Neural cell (in vitro differentiated cells): ENCODE measurements around the gene HMGXB4. TPM values are rescaled to one million over a fixed set of nuclear protein-coding genes. Genes with fewer than 3 reads are reported as not detected.

ENCODE experiments used
- H2AFZ ChIP-seq: fragments of 200-600, 300-800 bp; sonication (generic), shearing (Covaris generic); 2 replicates; pipeline ENCODE4 v1.6.0; 2014; ENCODE audit warnings: low read depth, mild to moderate bottlenecking, antibody characterized with exemption, low read length, moderate library complexity
- H3F3A ChIP-seq: fragments of 200-600 bp; shearing (Covaris generic); 2 replicates; pipeline ENCODE4 v1.6.1; 2016; ENCODE audit warnings: mild to moderate bottlenecking, moderate library complexity, mixed read lengths, antibody characterized with exemption, low read length; ENCODE audit not compliant: insufficient read depth, poor library complexity, severe bottlenecking
- H3K27ac ChIP-seq: fragments of 200-600, 300-800 bp; sonication (generic), shearing (Covaris generic); 2 replicates; pipeline ENCODE4 v1.5.1; 2014; ENCODE audit warnings: mild to moderate bottlenecking, low read length, moderate library complexity
- H3K27me3 ChIP-seq: fragments of 300-800, 200-600 bp; sonication (generic), shearing (Covaris generic); 2 replicates; pipeline ENCODE4 v1.6.0; 2014; ENCODE audit warnings: mild to moderate bottlenecking, low read depth, low read length, moderate library complexity; ENCODE audit not compliant: insufficient read depth
- H3K36me3 ChIP-seq: fragments of 300-800, 200-600 bp; sonication (generic), shearing (Covaris generic); 2 replicates; pipeline ENCODE4 v1.5.1; 2014; ENCODE audit warnings: mild to moderate bottlenecking, antibody characterized with exemption, low read length, moderate library complexity; ENCODE audit not compliant: insufficient read depth
- H3K4me2 ChIP-seq: fragments of 300-800, 200-600 bp; sonication (generic), shearing (Covaris generic); 2 replicates; pipeline ENCODE4 v1.6.0; 2014; ENCODE audit warnings: mild to moderate bottlenecking, low read length
- H3K4me3 ChIP-seq: fragments of 300-800, 200-600 bp; sonication (generic), shearing (Covaris generic); 2 replicates; pipeline ENCODE4 v1.5.1; 2014; ENCODE audit warnings: mild to moderate bottlenecking, low read length, moderate library complexity
- H3K79me2 ChIP-seq: fragments of 200-600 bp; shearing (Covaris generic); replicated peaks from 2 replicates; pipeline ENCODE4 v1.6.0; 2014; ENCODE audit warnings: mild to moderate bottlenecking, low read length, moderate library complexity; ENCODE audit not compliant: insufficient read depth
- H3K9ac ChIP-seq: fragments of 300-800, 200-600 bp; sonication (generic), shearing (Covaris generic); 2 replicates; pipeline ENCODE4 v1.6.1; 2016; ENCODE audit warnings: mild to moderate bottlenecking, low read length, mixed read lengths
- H3K9me2 ChIP-seq: fragments of 200-600 bp; shearing (Covaris generic); 2 replicates; pipeline ENCODE4 v1.6.1; 2016; ENCODE audit warnings: mild to moderate bottlenecking, low read length, mixed read lengths; ENCODE audit not compliant: insufficient read depth
- H3K9me3 ChIP-seq: fragments of 200-600, 300-800 bp; sonication (generic), shearing (Covaris generic); 2 replicates; pipeline ENCODE4 v1.6.1; 2016; ENCODE audit warnings: mild to moderate bottlenecking, mixed run types, low read length, moderate library complexity, mixed read lengths
- H4K20me1 ChIP-seq: fragments of 200-600 bp; shearing (Covaris generic); 2 replicates; pipeline ENCODE4 v1.6.1; 2016; ENCODE audit warnings: mild to moderate bottlenecking, mixed run types; ENCODE audit not compliant: insufficient read depth
- CTCF ChIP-seq: fragments of 450-650 bp; IDR thresholded peaks from 2 replicates; pipeline ENCODE4 v1.5.1; 2014; ENCODE audit warnings: antibody characterized with exemption, mild to moderate bottlenecking, moderate library complexity; ENCODE audit not compliant: poor library complexity, severe bottlenecking
- EP300 ChIP-seq: fragments of 450-650 bp; conservative IDR thresholded peaks from 2 replicates; pipeline ENCODE4 v1.6.1; 2014; ENCODE audit warnings: antibody characterized with exemption, mild to moderate bottlenecking, moderate library complexity; ENCODE audit not compliant: poor library complexity, severe bottlenecking
- EZH2 ChIP-seq: fragments of 200-600, 300-800 bp; shearing (Covaris generic), sonication (generic); IDR thresholded peaks from 2 replicates; pipeline ENCODE4 v1.6.1; 2014; ENCODE audit warnings: antibody characterized with exemption, low read length, borderline replicate concordance, mild to moderate bottlenecking; ENCODE audit not compliant: insufficient read depth, poor library complexity, severe bottlenecking
- MXI1 ChIP-seq: fragments of 450-650 bp; conservative IDR thresholded peaks from 2 replicates; pipeline ENCODE4 v1.6.1; 2014; ENCODE audit warnings: antibody characterized with exemption, mild to moderate bottlenecking; ENCODE audit not compliant: poor library complexity, severe bottlenecking
- POLR2AphosphoS5 ChIP-seq: IDR thresholded peaks from 2 replicates; pipeline ENCODE4 v1.6.1; 2012
- RAD21 ChIP-seq: fragments of 450-650 bp; conservative IDR thresholded peaks from 2 replicates; pipeline ENCODE4 v1.6.1; 2014; ENCODE audit warnings: antibody characterized with exemption, mild to moderate bottlenecking, moderate library complexity
- REST ChIP-seq: IDR thresholded peaks from 2 replicates; pipeline ENCODE4 v1.6.1; 2012; ENCODE audit warnings: borderline replicate concordance
- SMC3 ChIP-seq: fragments of 450-650 bp; conservative IDR thresholded peaks from 2 replicates; pipeline ENCODE4 v1.6.1; 2014; ENCODE audit warnings: antibody characterized with exemption, mild to moderate bottlenecking, moderate library complexity; ENCODE audit not compliant: poor library complexity
- TAF1 ChIP-seq: IDR thresholded peaks from 2 replicates; pipeline ENCODE4 v1.6.1; 2012; ENCODE audit warnings: low read depth
- polyA plus RNA-seq: library from polyadenylated mRNA; depleted of rRNA; stranded (reverse); fragments of >200 nt; gene quantifications from 2 replicates; pipeline ENCODE4 v1.2.3, GENCODE V29; 2014

HMGXB4 gene
- polyA plus RNA-seq, 1 donor from 2014 or later = 20.0 TPM

- H3K9me2 ChIP-seq = no peaks in the 10 kb centered on the region
- H3K9ac ChIP-seq = no peak overlapping the region
- no peaks in the 10 kb centered on the region for H3K36me3 ChIP-seq
- no peaks in the 10 kb centered on the region for H3F3A ChIP-seq
- no peak overlapping the region for H2AFZ ChIP-seq
- no peaks in the 10 kb centered on the region for H3K9me3 ChIP-seq
- H4K20me1 ChIP-seq = no peaks in the 10 kb centered on the region
- no peak overlapping the region for H3K4me3 ChIP-seq
- TF ChIP-seq MXI1 = no peak
- no peak for TF ChIP-seq SMC3
- no peak for TF ChIP-seq EZH2
- TF ChIP-seq EP300 = no peak
- no peak for TF ChIP-seq CTCF
- TF ChIP-seq POLR2AphosphoS5 = no peak
- H3K4me2 ChIP-seq = no peak overlapping the region
- no peaks in the 10 kb centered on the region for H3K27me3 ChIP-seq
- H3K27ac ChIP-seq = no peak overlapping the region
- H3K79me2 ChIP-seq = no peaks in the 10 kb centered on the region
These were observed 45.8 kb downstream of the HMGXB4 start for GRCh38 chr22:35303029-35303624.

GRCh38 chr22:35305525-35306070, 48.3 kb downstream of the HMGXB4 start:
- Histone ChIP-seq H3K27ac (no peak overlapping the region), H3K79me2 (no peaks in the 10 kb centered on the region), H4K20me1 (no peaks in the 10 kb centered on the region), H3K9me2 (no peaks in the 10 kb centered on the region), H3K27me3 (no peaks in the 10 kb centered on the region), H2AFZ (no peak overlapping the region), H3K9me3 (no peaks in the 10 kb centered on the region), H3K36me3 (no peaks in the 10 kb centered on the region), H3K9ac (no peak overlapping the region), H3K4me3 (no peak overlapping the region), H3F3A (no peaks in the 10 kb centered on the region), H3K4me2 (no peak overlapping the region)
- TF ChIP-seq CTCF (no peak), MXI1 (no peak), EP300 (no peak), SMC3 (no peak), EZH2 (no peak), REST (no peak), TAF1 (no peak), RAD21 (no peak), POLR2AphosphoS5 (no peak)
